ENCODE measurements around the gene HLA-C.
"Not testable (repeated sequence)": the region's sequence is repeated elsewhere in the genome, so short reads cannot be mapped to it uniquely, and the experiment has no call there.

The HLA-C gene

DNA sequence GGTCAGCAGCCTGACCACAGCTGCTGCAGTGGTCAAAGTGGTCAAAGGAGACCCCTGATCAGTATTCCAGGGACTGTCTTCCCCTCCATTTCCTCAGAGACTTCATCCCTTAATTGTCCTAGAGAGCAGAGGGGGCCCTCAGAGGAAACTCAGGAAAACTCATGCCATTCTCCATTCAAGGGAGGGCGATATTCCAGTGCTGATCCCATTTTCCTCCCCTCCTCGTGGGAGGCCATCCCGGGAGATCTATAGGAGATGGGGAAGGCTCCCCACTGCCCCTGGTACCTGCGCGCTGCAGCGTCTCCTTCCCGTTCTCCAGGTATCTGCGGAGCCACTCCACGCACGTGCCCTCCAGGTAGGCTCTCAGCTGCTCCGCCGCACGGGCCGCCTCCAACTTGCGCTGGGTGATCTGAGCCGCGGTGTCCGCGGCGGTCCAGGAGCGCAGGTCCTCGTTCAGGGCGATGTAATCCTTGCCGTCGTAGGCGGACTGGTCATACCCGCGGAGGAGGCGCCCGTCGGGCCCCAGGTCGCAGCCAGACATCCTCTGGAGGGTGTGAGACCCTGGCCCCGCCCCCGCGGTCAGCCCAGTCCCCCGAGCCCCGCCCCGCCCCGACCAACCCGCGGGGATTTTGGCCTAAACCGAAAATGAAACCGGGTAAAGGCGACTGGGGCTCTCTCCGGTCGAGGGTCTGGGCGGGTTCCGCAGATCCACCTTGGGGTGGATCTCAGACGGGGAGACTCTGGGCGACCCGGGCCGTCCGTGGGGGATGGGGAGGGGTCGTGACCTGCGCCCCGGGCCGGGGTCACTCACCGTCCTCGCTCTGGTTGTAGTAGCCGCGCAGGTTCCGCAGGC, 878 bp downstream of the HLA-C start:
- no peak for DNase-seq (ENCODE audit: insufficient read length, low spot score)
- no peak for FAIRE-seq

DNA sequence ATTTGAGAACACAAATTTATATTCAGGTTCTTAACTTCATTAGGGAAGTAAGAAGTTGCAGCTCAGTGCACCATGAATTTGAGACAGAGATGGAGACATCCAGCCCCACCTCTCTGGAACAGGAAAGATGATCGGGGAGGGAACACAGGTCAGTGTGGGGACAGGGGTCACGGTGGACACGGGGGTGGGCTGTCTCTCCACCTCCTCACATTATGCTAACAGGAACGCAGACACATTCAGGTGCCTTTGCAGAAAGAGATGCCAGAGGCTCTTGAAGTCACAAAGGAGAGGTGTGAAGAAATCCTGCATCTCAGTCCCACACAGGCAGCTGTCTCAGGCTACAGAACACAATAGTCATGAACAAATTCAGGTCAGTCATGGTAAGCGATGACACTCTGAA, 3.1 kb downstream of the HLA-C start:
- no peak for FAIRE-seq

DNA sequence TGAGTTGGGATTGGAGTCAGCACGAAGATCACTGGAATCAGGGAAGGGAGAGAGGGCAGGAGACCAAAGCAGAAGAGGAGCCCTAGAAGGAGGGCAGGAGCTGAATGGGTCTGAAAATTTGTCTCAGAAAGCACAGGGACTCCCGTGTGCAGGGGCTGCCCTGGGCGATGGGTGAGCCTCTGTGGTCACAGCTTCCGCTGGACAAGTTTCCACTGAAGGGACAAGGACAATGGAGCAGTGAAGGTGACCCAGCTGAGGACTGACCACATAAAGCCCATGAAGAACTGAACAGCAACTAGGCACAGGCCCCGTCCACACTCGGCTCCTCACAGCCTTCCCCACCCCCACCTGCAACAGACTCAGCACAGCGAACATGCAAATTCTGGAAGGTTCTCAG, 3.5 kb downstream of the HLA-C start:
- FAIRE-seq (no peak), DNase-seq (ENCODE audit: insufficient read length, low spot score) (no peak)

More for the DNA sequence above, 3.1 kb downstream of the HLA-C start:
- no peak for DNase-seq (ENCODE audit: insufficient read length, low spot score)

DNA sequence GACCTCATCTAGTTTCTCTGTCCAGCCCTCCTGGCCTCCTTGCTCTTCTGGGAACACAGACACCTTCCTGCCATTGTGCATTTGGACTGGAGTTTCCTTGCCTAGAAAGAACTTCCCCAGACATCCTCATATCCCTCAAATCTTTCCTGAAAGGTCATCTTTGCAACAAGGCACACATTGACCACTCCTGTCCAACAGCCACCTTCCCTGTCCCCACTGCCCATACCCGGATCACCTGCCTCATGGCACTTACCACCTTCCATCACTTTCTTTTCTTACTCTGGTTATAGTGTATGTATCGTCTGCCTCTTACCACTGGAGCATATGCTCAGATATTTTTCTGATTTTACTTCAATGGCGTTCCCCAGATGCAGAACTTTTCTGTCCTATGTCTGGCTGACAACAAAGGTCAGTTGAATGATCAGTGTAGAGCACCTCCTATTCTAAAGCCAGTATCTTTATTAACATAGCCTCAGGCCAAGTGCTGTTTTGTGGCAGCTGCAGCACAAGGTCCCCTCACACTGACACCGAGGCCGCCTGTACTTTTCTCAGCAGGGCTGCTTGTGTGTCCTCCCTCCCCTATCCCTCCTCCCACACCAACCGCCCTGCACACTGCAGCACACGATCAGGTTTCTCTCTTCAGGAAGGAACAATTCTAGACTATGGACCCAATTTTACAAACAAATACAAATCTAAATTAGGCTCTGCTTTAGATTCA, 4.1 kb downstream of the HLA-C start:
- FAIRE-seq = no peak
- no peak for DNase-seq (ENCODE audit: insufficient read length, low spot score)

DNA sequence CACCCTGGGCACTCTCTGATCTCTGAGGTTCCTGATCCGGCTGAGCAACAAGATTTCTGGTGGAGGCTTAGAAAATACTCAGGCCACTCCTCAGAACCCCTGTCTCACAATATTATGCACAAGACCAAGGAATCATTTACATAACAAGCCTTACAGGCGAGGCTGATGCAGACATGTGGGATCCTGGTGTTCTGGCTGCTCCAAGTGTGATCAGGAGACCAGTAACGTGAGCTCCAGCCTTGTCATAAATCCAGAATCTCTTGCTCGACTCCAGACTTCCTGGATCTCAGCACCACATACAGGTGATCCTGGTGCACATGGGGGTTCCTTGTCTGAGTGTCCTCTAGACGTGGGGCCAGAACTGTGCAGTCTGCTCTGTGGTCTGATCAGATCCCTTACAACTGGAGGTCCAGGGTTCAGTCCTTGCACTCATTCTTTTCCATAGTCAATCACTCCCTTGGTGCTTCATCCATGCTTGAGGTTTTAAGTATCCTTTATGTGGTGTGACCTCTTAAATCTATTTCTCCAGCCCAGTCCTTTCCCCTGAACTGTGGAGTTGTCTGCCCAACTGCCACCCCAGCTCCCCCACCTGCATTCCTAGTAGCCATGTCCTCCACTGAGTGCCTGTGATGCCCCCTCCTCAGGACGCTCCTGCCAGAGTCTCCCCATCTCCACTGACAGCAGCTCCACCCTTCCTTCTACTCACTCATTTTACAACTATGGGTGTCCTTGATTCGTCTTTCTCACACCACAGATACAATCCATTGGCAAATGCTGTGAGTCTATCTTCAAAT, 5.1 kb downstream of the HLA-C start:
- FAIRE-seq (peak; percentile 88), DNase-seq (ENCODE audit: insufficient read length, low spot score) (no peak)

DNA sequence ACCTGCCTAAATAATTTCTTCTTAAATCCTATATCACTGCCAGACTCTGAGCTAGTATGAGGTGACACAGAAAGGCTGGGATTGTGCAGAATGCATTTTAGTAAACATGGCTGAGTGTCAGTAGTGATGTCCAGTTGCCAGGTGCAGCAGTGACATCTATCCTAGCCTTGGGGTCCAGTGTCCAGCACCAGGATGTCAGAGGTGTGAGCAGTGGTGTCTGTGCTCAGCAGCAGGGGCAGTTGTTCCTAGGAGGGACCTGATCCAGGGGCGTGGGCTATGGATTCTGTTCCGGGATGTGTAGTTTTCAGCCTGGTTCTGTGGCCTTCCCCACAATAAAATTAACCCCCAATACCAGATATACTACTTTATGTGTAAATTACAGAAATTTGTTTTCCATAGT, 6.0 kb downstream of the HLA-C start:
- DNase-seq (ENCODE audit: insufficient read length, low spot score) (no peak), FAIRE-seq (no peak)

DNA sequence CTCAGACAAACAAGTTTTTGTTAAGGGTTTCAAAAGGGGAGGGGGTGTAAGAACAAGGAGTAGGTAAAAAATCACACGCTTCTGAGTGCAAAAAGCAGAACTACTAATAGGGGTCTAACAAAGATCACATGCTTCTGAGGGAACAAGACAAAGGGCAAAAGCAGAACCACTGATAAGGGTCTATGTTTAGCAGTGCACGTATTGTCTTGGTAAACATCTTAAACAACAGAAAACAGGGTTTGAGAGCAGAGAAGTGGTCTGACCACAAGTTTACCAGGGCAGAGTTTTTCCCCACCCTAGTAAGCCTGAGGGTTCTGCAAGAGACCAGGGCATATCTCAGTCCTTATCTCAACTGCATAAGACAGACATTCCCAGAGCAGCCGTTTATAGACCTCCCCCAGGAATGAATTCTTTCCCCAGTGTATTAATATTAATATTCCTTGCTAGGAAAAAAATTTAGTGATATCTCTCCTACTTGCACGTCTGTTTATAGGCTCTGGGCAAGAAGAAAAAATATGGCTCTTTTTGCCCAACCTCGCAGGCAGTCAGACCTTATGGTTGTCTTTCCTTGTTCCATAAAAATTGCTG, 8.5 kb downstream of the HLA-C start:
- FAIRE-seq; DNase-seq (ENCODE audit: insufficient read length, low spot score): not testable (repeated sequence)

DNA sequence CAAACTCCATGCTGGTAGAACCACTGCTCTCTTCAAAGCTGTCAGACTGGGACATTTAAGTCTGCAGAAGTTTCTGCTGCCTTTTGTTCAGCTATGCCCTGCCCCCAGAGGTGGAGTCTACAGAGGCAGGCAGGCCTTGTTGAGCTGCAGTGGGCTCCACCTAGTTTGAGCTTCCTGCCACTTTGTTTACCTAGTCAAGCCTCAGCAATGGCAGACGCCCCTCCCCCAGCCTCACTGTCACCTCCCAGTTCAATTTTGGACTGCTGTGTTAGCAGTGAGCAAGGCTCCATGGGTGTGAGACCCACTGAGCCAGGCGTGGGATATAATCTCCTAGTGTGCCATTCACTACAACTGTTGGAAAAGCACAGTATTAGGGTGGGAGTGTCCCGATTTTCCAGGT, 11.9 kb downstream of the HLA-C start:
- not testable (repeated sequence) for FAIRE-seq; DNase-seq (ENCODE audit: insufficient read length, low spot score)

DNA sequence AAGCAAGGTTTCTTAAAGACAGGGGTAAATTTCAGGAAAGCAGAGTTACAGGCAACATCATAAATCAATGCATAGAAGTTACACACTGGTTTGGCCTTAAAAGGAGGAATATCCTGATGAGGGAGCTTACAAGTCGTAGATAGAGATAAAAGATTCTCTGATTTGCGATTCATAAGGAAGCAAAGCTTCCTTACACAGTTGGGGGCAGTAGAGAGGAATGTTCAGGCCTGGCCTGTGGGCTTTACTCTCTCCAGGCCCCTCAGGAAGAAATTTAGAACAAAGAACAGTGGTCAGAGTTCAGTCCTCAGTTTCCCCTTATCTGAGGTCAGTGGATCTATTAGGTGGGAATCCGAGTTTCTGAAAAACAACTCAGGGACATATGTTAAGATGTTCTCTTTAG, 19.3 kb downstream of the HLA-C start:
- DNase-seq (ENCODE audit: insufficient read length, low spot score) (no peak), FAIRE-seq (no peak)

DNA sequence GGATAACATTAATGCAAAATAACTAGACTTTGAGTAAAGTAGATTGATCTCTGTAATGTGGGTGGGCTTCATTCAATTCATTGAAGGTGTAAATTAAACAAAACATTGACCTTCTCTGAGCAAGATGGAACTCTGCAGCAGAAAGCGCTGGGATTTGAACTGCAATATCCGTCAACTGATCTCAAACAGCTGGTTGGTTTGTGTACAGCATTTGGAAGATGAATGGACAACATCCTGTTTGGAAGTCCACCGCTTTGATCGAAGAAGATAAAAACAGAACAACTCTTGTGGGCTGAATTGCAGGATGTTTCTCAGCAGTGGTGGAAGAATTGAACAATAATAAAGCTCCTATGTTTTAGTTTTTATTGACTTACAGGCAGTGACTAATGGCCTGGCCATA, 20.6 kb downstream of the HLA-C start:
- DNase-seq (ENCODE audit: insufficient read length, low spot score) (no peak), FAIRE-seq (no peak)

DNA sequence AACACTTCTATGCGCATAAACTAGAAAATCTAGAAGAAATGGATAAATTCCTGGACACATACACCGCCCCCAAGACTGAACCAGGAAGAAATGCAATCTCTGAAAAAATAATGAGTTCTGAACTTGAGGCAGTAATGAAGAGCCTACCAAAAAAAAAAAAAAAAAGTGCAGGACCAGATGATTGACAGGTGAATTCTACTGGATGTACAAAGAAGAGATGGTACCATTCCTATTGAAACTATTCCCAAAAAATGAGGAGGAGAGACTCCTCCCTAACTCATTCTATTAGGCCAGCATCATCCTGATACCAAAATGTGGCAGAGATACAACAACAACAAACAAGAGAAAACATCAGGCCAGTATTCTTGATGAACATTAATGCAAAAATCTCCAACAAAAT, 22.7 kb downstream of the HLA-C start:
- no peak for DNase-seq (ENCODE audit: insufficient read length, low spot score)
- no peak for FAIRE-seq

DNA sequence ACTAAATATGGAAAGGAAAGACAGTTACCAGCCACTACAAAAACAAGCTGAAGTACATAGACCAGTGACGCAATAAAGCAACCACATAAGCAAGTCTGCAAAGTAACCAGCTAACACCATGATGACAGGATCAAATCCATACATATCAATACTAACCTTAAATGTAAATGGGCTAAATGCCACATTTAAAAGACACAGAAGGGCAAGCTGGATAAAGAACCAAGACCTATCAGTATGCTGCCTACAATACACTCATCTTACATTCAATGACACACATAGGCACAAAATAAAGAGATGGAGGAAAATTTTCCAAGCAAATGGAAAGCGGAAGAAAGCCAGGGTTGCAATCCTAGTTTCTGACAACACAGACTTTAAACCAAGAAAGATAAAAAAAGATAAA, 24.1 kb downstream of the HLA-C start:
- FAIRE-seq = no peak
- no peak for DNase-seq (ENCODE audit: insufficient read length, low spot score)

DNA sequence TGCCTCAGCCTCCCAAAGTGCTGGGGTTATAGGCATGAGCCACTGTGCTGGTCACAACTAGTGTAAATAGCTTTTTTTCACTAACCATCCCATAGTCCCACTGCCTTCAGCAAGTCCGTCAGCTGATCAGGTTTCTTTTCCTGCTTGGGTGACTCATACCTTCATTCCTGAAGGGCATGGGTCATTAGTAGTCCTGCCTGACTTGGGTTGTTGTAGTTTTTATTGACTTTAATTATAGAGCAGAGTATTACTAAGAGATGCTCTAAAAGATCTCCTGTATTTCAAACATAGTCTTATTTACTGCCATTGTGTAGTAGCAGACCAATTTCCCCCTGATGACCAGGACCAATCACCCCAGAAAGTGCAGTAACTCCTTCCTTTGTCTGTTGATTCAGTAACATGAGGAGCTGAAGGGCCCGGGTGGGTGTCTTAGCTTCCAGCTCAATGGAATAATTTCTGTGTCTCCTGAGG, 25.8 kb downstream of the HLA-C start:
- no peak for FAIRE-seq
- DNase-seq (ENCODE audit: insufficient read length, low spot score) = no peak

DNA sequence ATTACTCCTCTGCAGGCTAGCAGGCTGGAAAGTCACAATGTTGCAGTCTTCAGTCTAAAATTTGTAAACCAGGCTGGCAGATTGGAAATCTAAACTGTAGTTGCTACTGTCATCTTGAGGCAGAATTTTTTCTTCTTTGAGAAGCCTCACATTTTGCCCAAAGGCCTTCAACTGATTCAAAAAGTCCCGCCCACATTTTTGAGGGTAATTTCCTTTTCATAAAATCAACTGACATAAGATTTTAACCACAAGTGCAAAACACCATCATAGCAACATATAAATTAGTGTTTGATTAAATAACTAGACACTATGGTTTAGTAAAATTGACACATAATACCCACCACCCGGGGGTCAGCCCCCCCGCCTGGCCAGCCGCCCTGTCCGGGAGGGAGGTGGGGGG, 28.4 kb downstream of the HLA-C start:
- DNase-seq (ENCODE audit: insufficient read length, low spot score) (no peak), FAIRE-seq (no peak)

DNA sequence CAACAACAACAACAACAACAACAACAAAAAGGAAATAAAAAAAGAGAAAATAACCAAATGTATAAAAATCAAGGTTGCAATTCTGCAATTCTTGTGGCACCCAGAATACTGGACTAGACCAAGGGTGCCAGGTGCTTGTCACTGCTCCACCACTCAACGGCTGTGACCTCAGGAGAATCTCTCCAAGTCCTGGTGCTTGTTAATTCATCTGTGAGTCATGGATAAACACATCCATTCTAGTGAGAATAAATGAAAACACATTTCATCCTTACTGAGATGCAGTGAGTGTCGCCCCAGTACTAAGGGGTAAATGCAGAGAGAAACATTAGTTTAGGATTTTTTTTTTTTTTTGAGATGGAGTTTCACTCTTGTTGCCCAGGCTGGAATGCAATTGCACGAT, 32.0 kb downstream of the HLA-C start:
- FAIRE-seq = no peak
- no peak for DNase-seq (ENCODE audit: insufficient read length, low spot score)

DNA sequence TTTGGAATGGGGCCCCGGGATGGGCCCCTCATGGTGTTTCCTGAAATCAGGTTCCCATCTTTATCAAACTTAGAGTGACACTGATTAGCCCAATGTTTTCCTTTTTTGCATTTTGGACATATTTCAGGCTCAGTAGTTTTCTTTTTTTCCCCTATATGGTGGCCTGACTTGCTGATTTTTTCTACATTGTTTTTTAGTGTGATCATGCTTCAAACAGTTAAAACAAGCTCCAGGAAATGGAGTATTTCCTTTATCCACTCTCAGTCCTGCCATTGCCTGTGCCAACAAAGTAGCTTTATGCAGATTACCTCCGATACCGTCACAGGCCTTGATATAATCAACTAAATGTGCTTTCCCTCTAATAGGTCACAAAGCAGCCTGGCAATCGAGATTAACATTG, 37.8 kb downstream of the HLA-C start:
- not testable (repeated sequence) for FAIRE-seq; DNase-seq (ENCODE audit: insufficient read length, low spot score)

DNA sequence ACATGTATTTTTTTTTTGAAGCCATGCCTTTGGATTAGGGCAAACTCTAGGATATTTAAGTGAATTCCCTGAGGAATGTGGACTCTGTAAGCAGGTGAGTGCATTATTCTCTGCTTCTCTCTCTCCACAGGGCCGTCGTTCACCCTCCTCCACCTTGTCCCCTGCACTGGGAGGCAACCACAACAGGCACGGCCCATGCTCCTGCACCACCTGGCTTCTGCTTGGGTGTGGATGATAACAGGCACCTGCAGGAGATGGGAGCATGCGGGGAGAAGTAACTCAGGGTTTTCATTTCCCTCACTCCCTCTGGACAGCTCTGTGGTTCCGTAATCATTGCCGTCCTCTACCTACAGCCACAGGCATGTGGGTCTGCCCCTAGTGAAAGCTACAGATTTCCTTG, 43.4 kb downstream of the HLA-C start:
- no peak for FAIRE-seq

DNA sequence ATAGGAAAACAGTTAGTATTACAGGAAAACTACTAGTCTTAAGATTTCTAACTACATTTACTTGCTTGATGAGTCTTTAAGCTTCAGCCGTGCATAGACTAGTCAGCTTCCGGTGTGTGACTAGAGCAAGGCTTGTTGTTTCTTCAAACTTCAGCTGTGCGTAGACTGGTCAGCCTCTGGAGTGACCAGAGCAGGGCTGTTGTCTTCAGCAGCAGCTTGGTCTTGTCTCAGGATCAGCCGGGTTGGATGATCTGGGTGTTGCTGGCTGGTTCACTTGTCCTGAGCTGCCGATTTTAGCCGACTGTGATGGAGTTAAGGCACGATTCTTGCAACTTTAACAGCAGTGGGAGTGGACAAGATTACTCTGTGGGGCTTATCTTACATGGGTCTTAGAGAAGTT, 44.7 kb downstream of the HLA-C start:
- DNase-seq (ENCODE audit: insufficient read length, low spot score) (no peak), FAIRE-seq (no peak)

More for the DNA sequence above, 43.4 kb downstream of the HLA-C start:
- no peak for DNase-seq (ENCODE audit: insufficient read length, low spot score)

DNA sequence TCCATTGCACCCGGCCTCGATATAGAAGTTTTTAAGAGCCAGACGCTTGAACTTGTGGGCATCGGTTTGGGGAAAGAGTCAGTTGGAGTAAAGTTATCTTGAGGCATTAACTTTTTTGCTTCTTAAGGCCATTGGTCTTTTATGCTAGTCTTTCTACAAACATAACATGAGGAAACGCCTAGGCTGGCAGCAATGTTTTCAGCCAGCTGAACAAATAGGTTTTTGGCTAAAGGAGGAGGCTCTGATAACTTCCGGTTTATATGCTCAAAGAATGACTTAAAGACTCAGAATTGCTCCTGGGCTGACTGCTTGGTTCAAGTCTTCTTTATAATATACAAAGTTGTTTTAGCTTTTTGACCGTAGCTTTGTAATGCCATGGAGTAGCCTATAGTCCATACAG, 46.2 kb downstream of the HLA-C start:
- no peak for DNase-seq (ENCODE audit: insufficient read length, low spot score)
- FAIRE-seq = no peak

DNA sequence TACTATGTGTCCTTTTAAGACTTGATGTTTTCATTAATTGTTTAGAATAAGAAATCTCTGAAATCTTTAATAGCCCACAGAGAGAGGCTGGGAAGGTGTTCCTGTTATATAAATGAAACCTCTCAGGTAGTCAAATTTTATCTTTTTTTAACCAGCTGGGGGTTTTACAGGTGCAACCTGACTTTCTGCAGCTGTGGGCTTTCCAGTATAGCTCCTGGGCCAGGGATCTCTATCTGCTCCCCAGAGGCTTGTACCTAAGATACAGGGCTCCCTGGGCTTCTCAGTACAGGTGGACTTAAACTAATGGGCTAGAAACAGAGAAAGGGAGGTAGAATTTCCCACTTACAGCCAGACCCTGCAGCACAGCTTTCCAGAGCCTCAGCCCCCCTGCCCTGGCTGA, 49.4 kb downstream of the HLA-C start:
- FAIRE-seq (no peak), DNase-seq (ENCODE audit: insufficient read length, low spot score) (no peak)

All from GM19239 (cell line).